CD4-positive, alpha-beta memory T cell (primary cell): Measurements from ENCODE around the gene SLC24A4. TPM values are rescaled to one million over a fixed set of nuclear protein-coding genes. Genes with fewer than 3 reads are reported as not detected.
A peak's percentile ranks its signal among the peaks of the same experiment; 100 is the strongest.
"Not testable (repeated sequence)": the region's sequence is repeated elsewhere in the genome, so short reads cannot be mapped to it uniquely, and the experiment has no call there.

Source experiments
- CTCF ChIA-PET: fragments of 350-600 bp; sonication (Branson Sonifier 250); formaldehyde crosslinking; loops from one replicate; lab custom pipeline; 2021; ENCODE audit warnings: inconsistent platforms; ENCODE audit not compliant: partially characterized antibody; lab: Charles Lee
- POLR2A ChIA-PET: fragments of 350-600 bp; sonication (Branson Sonifier 250); formaldehyde crosslinking; loops from one replicate; lab custom pipeline; 2021; ENCODE audit not compliant: partially characterized antibody; lab: Charles Lee
- DNase-seq, 5 donors: peaks; one replicate each; pipeline versions ENCODE4 v3.0.0 to v3.0.0-alpha.2; 2020 to 2022; ENCODE audit warnings: mixed read lengths in 1 of 5
- H3K27ac ChIP-seq: one replicate; pipeline ENCODE4 v1.7.0; 2013; ENCODE audit warnings: low read depth, low read length
- H3K27me3 ChIP-seq: 2 replicates; pipeline ENCODE4 v1.7.0; 2013; ENCODE audit warnings: mild to moderate bottlenecking, low read length, moderate library complexity; ENCODE audit not compliant: insufficient read depth
- H3K36me3 ChIP-seq: 2 replicates; pipeline ENCODE4 v1.7.0; 2013; ENCODE audit warnings: mild to moderate bottlenecking, low read length, moderate library complexity; ENCODE audit not compliant: insufficient read depth
- H3K4me1 ChIP-seq: 2 replicates; pipeline ENCODE4 v1.7.0; 2013; ENCODE audit warnings: mild to moderate bottlenecking, low read length, moderate library complexity; ENCODE audit not compliant: insufficient read depth
- H3K4me3 ChIP-seq, 2 donors: one replicate each; pipeline ENCODE4 v1.7.0; 2013; ENCODE audit warnings: low read length in 2 of 2, mild to moderate bottlenecking in 1 of 2
- H3K9me3 ChIP-seq, 2 donors: one replicate each; pipeline ENCODE4 v1.7.0; 2013; ENCODE audit warnings: low read length in 2 of 2, control low read depth in 1 of 2; ENCODE audit not compliant: control insufficient read depth in 1 of 2
- H3K27ac Mint-ChIP-seq, 7 donors: one replicate each; pipeline ENCODE4 v1.8.0; 2020 to 2021; ENCODE audit warnings: mixed read lengths in 7 of 7, mild to moderate bottlenecking in 6 of 7, inconsistent platforms in 3 of 7, moderate library complexity in 3 of 7
- H3K27me3 Mint-ChIP-seq, 2 donors: one replicate each; pipeline ENCODE4 v1.8.0; 2020 to 2021; ENCODE audit warnings: mixed read lengths in 2 of 2
- H3K36me3 Mint-ChIP-seq, 2 donors: one replicate each; pipeline ENCODE4 v1.8.0; 2020 to 2021; ENCODE audit warnings: mixed read lengths in 2 of 2, inconsistent platforms in 1 of 2, mild to moderate bottlenecking in 1 of 2
- H3K4me1 Mint-ChIP-seq, 4 donors: one replicate each; pipeline ENCODE4 v1.8.0; 2020 to 2021; ENCODE audit warnings: mixed read lengths in 4 of 4, mild to moderate bottlenecking in 1 of 4
- H3K4me3 Mint-ChIP-seq, 8 donors: one replicate each; pipeline ENCODE4 v1.8.0; 2020 to 2021; ENCODE audit warnings: mixed read lengths in 8 of 8, mild to moderate bottlenecking in 7 of 8, moderate library complexity in 6 of 8, inconsistent platforms in 3 of 8
- H3K9me3 Mint-ChIP-seq, 8 donors: one replicate each; pipeline ENCODE4 v1.8.0; 2020 to 2021; ENCODE audit warnings: mixed read lengths in 8 of 8, mild to moderate bottlenecking in 5 of 8, inconsistent platforms in 3 of 8, moderate library complexity in 1 of 8
- intact Hi-C: fragments of 100-400 bp; cut with micrococcal nuclease; formaldehyde crosslinking; loops from one replicate; pipeline ENCODE4 v1.15.1; 2023
- polyA plus RNA-seq, 2 donors: library from polyadenylated mRNA; unstranded; fragments of 300-500 nt; fragmentation: Illumina TruSeq; gene quantifications; one replicate each; pipeline ENCODE4 v1.2.3, GENCODE V29; 2021
- total RNA-seq, 2 experiments: library from RNA; stranded (reverse); gene quantifications; one replicate each; pipeline ENCODE4 v1.2.3, GENCODE V29; 2021

Gene SLC24A4
- total and polyA plus RNA-seq, 4 experiments from 2014 or later, result not detected

GRCh38 chr14:92402500-92402899, 79.5 kb downstream of the SLC24A4 start:
- H3K4me1 Mint-ChIP-seq, H3K4me1 ChIP-seq, H3K9me3 ChIP-seq, H3K4me3 ChIP-seq, intact Hi-C loops, H3K27me3 ChIP-seq, H3K27ac Mint-ChIP-seq, DNase-seq, H3K36me3 ChIP-seq, POLR2A ChIA-PET, CTCF ChIA-PET, H3K27me3 Mint-ChIP-seq, H3K36me3 Mint-ChIP-seq, H3K27ac ChIP-seq, H3K4me3 Mint-ChIP-seq: not testable (repeated sequence)
- peaks cover 0 to 10% (median 7%) of the 10 kb centered on the region in 8 donors for H3K9me3 Mint-ChIP-seq

GRCh38 chr14:92404018-92404417, 81.1 kb downstream of the SLC24A4 start:
- H3K9me3 Mint-ChIP-seq, result peaks cover 0 to 10% (median 7%) of the 10 kb centered on the region in 8 donors
- no peaks in the 10 kb centered on the region for H3K36me3 ChIP-seq
- no peaks in the 10 kb centered on the region for H3K9me3 ChIP-seq
- no peaks in the 10 kb centered on the region for H3K4me1 Mint-ChIP-seq
- no peaks in the 10 kb centered on the region for H3K36me3 Mint-ChIP-seq
- ChIA-PET POLR2A (no interaction called here), CTCF (no interaction called here)
- no peak overlapping the region for H3K27ac Mint-ChIP-seq
- H3K4me1 ChIP-seq, result no peaks in the 10 kb centered on the region
- peaks cover 4% of the 10 kb centered on the region for H3K27me3 ChIP-seq
- intact Hi-C loops, result no loop called here
- no peak overlapping the region for H3K27ac ChIP-seq
- peaks cover 2 to 5% of the 10 kb centered on the region in 2 donors for H3K27me3 Mint-ChIP-seq
- no peak for DNase-seq
- H3K4me3 Mint-ChIP-seq, result no peak overlapping the region
- no peak overlapping the region for H3K4me3 ChIP-seq

- intact Hi-C loops, result no loop called here
- Mint-ChIP-seq H3K36me3 (no peaks in the 10 kb centered on the region), H3K9me3 (peaks cover 0 to 10% (median 7%) of the 10 kb centered on the region in 8 donors), H3K27ac (no peak overlapping the region), H3K27me3 (peaks cover 2 to 5% of the 10 kb centered on the region in 2 donors), H3K4me1 (no peaks in the 10 kb centered on the region), H3K4me3 (no peak overlapping the region)
- Histone ChIP-seq H3K4me3 (no peak overlapping the region), H3K36me3 (no peaks in the 10 kb centered on the region), H3K4me1 (no peaks in the 10 kb centered on the region), H3K27me3 (peaks cover 4% of the 10 kb centered on the region), H3K9me3 (no peaks in the 10 kb centered on the region), H3K27ac (no peak overlapping the region)
- CTCF ChIA-PET, result no interaction called here
- POLR2A ChIA-PET, result no interaction called here
- no peak for DNase-seq
Measured at GRCh38 chr14:92404421-92404820, 81.5 kb downstream of the SLC24A4 start.

- intact Hi-C loops, result no loop called here
- no peak overlapping the region for H3K4me3 ChIP-seq
- Mint-ChIP-seq H3K36me3 (no peaks in the 10 kb centered on the region), H3K9me3 (peaks cover 0 to 10% (median 7%) of the 10 kb centered on the region in 8 donors), H3K27me3 (peaks cover 2% of the 10 kb centered on the region in 2 donors), H3K4me1 (no peaks in the 10 kb centered on the region), H3K4me3 (no peak overlapping the region), H3K27ac (no peak overlapping the region)
- H3K36me3 ChIP-seq, result no peaks in the 10 kb centered on the region
- H3K4me1 ChIP-seq, result no peaks in the 10 kb centered on the region
- CTCF ChIA-PET, result no interaction called here
- no peak overlapping the region for H3K27ac ChIP-seq
- H3K27me3 ChIP-seq, result peaks cover 4% of the 10 kb centered on the region
- DNase-seq, result no peak
- POLR2A ChIA-PET, result no interaction called here
- no peaks in the 10 kb centered on the region for H3K9me3 ChIP-seq
Measured at GRCh38 chr14:92404938-92405337, 82.0 kb downstream of the SLC24A4 start.

- intact Hi-C loops, result no loop called here
- H3K27ac ChIP-seq, result no peak overlapping the region
- H3K36me3 Mint-ChIP-seq, result no peaks in the 10 kb centered on the region
- no peaks in the 10 kb centered on the region for H3K9me3 ChIP-seq
- H3K4me3 ChIP-seq, result no peak overlapping the region
- peaks cover 0 to 6% of the 10 kb centered on the region in 2 donors for H3K27me3 Mint-ChIP-seq
- CTCF ChIA-PET, result no interaction called here
- no peak for DNase-seq
- H3K36me3 ChIP-seq, result no peaks in the 10 kb centered on the region
- no peaks in the 10 kb centered on the region for H3K4me1 ChIP-seq
- H3K27ac Mint-ChIP-seq, result no peak overlapping the region
- POLR2A ChIA-PET, result no interaction called here
- no peaks in the 10 kb centered on the region for H3K4me1 Mint-ChIP-seq
- peaks cover 4% of the 10 kb centered on the region for H3K27me3 ChIP-seq
- H3K4me3 Mint-ChIP-seq, result no peak overlapping the region
- H3K9me3 Mint-ChIP-seq, result peaks cover 0 to 8% (median 7%) of the 10 kb centered on the region in 8 donors
Measured at GRCh38 chr14:92407410-92407809, 84.4 kb downstream of the SLC24A4 start.

GRCh38 chr14:92409043-92409442, 86.1 kb downstream of the SLC24A4 start:
- no peak overlapping the region for H3K27ac Mint-ChIP-seq
- no peak overlapping the region for H3K4me3 Mint-ChIP-seq
- ChIA-PET POLR2A (no interaction called here), CTCF (no interaction called here)
- Histone ChIP-seq H3K9me3 (no peaks in the 10 kb centered on the region), H3K4me3 (no peak overlapping the region), H3K36me3 (no peaks in the 10 kb centered on the region), H3K27ac (no peak overlapping the region), H3K4me1 (no peaks in the 10 kb centered on the region), H3K27me3 (no peaks in the 10 kb centered on the region)
- H3K4me1 Mint-ChIP-seq, result no peaks in the 10 kb centered on the region
- no peaks in the 10 kb centered on the region for H3K36me3 Mint-ChIP-seq
- H3K27me3 Mint-ChIP-seq, result peaks cover 0 to 9% of the 10 kb centered on the region in 2 donors
- intact Hi-C loops, result no loop called here
- peaks cover 0 to 8% (median 5%) of the 10 kb centered on the region in 8 donors for H3K9me3 Mint-ChIP-seq
- no peak for DNase-seq

- no peak for DNase-seq
- peak overlapping the region in 1 of 7 donors; percentile 27 for H3K27ac Mint-ChIP-seq
- H3K27me3 Mint-ChIP-seq, result peaks cover 0 to 6% of the 10 kb centered on the region in 2 donors
- intact Hi-C loops, result no loop called here
- ChIA-PET CTCF (no interaction called here), POLR2A (no interaction called here)
- H3K9me3 Mint-ChIP-seq, result peaks cover 0 to 7% (median 5%) of the 10 kb centered on the region in 8 donors
- no peak overlapping the region for H3K4me3 Mint-ChIP-seq
- Histone ChIP-seq H3K27ac (no peak overlapping the region), H3K27me3 (no peaks in the 10 kb centered on the region), H3K4me3 (no peak overlapping the region), H3K36me3 (no peaks in the 10 kb centered on the region), H3K4me1 (no peaks in the 10 kb centered on the region), H3K9me3 (no peaks in the 10 kb centered on the region)
- H3K36me3 Mint-ChIP-seq, result no peaks in the 10 kb centered on the region
- H3K4me1 Mint-ChIP-seq, result no peaks in the 10 kb centered on the region
Measured at GRCh38 chr14:92411135-92411534, 88.2 kb downstream of the SLC24A4 start.

- no peak for DNase-seq
- Mint-ChIP-seq H3K4me1 (no peaks in the 10 kb centered on the region), H3K27me3 (peaks cover 0 to 6% of the 10 kb centered on the region in 2 donors), H3K4me3 (no peak overlapping the region), H3K36me3 (no peaks in the 10 kb centered on the region), H3K27ac (no peak overlapping the region), H3K9me3 (peaks cover 0 to 3% (median 1%) of the 10 kb centered on the region in 8 donors)
- intact Hi-C loops, result no loop called here
- Histone ChIP-seq H3K4me1 (no peaks in the 10 kb centered on the region), H3K9me3 (no peaks in the 10 kb centered on the region), H3K36me3 (no peaks in the 10 kb centered on the region), H3K27ac (no peak overlapping the region), H3K4me3 (no peak overlapping the region), H3K27me3 (no peaks in the 10 kb centered on the region)
- POLR2A ChIA-PET, result no interaction called here
- CTCF ChIA-PET, result no interaction called here
Measured at GRCh38 chr14:92411941-92412340, 89.0 kb downstream of the SLC24A4 start.
